ENCODE measurements around the gene BMP5.
A peak's percentile ranks its signal among the peaks of the same experiment; 100 is the strongest.
"Not testable (repeated sequence)": the region's sequence is repeated elsewhere in the genome, so short reads cannot be mapped to it uniquely, and the experiment has no call there.

The BMP5 gene

DNA sequence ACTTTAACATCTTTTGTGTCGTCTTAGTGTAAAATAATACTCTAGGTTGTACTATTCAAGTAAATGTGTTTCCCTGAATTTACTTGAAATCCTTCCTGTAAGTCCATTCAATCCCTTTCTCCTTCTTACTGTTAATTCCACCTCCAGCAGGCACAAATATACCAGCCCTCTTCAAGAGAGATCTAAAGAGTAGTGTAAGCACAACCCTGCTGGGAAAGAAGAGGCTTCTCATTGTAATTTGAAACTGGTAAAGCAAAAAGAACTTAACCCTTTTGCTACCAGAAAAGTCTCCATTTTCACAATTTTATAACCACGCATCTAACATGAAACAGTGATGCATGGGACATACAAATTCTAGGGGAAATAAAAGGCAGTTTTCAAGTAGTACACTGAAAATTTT, at the start of gene BMP5:
BMP5 (minus strand) TSS at position 191 of the 400 bp plus-strand sequence. CDS start 725 bp downstream, outside the sequence.
- no peak for DNase-seq (ENCODE audit: low read depth)

DNA sequence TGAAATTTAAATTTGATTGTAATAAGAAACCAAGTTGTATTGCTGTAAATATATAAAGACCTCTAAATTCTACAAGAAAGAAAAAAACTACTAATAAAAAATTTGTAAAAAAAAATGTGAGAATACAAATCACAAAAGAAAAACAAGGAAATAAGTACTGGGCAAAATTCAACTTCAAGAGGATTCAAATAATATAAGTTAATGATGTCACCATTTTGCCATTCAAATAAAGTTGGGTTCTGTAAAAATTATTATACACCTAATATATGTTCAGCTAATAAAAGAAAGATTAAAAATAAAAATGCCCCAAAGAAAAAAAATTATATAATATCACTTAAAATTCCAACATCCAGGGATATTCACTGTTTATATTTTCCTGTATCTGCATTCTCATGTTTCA, 47.0 kb upstream of the BMP5 start:
- DNase-seq (ENCODE audit: low read depth): no peak

DNA sequence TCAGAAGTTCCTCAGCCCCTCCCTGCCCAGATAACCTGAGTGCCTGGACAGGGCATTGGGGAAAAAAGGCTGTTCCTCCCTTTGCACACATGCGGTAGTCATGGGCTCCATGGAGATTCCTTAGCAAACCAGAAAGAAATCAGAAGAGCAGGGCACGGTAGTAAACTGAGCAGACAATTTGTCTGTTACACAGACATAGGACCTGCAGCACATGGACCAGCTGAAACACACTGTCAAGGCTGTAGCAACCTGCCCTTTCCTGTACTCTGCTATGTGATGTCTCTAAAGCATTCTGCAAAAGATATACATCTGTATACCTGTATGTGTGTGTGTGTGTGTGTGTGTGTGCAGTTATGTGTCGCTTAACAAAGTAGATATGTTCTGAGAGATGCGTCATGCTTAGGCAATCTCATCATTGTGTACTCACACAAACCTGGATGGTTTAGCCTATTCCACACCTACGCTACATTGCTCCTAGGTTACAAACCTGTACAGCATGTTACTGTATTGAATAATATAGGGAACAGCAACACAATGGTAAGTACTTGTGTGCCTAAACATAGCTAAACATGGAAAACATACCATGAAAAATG, 44.4 kb upstream of the BMP5 start:
- no peak for DNase-seq (ENCODE audit: low read depth)

DNA sequence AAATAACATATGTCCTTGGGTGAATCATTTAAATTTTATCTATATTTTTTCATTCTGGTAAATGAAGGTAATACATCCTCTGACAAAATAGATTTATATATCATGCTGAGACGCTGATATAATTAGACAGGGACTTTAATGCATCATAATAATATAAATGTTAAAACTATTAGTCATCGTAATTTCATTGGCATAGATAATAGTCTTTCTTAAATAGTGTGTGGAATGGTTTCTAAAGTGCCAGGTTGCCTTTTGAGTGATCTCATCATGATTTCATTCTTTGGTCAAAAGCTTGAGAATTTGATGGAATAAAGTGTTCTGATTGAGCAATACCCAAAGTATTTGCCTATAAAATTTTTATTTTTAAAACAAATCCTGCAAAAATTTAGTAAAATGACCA, 43.2 kb upstream of the BMP5 start:
- DNase-seq (ENCODE audit: low read depth): no peak

DNA sequence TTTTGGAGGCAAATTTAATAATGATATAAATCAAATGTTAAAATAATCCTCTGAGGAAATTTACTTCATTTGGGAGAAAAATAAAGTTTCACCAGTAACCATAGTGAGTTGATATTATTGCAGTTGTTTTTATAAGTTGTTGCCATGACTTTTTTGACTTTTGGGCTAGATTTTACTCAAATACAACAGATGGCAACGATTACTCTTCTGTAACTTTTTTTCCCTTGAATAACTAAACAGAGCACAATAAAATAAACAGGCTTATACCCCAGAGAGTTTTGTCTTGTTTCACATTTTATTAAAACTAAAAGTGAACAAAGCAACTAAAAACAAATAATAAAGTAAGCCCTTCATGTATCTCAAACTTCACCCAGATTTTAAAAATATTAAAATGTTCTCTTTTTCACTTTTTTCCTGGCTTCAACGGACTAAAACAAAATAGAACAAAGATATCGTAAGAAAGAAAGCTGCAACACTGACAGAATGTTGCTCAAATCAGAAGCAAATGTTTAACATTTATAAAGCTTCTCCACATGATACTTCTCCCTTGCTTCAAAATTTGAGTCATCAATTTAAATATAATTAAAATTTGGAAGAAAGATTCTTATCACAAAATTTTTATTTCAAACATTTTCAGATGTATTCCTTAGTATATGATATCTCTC, 42.5 kb upstream of the BMP5 start:
- no peak for DNase-seq (ENCODE audit: low read depth)

DNA sequence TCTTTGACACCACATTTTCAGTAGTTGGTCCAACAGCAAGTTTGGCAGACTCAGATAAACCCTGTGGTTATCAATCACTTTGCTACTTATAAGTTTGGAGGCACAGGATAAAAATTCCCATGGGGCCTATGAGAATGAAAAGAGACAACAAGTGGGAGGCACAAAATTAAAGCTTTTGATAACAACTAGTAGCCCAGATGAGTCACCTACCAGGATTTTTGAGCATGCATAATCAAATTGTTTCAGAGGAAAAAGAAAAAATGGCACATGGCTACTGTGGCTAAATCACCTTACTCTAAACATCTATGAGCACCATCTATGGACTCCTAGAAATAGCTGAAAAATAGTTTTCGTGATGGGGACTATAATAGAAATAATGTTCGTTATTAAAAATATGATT, 40.8 kb upstream of the BMP5 start:
- DNase-seq (ENCODE audit: low read depth): no peak

DNA sequence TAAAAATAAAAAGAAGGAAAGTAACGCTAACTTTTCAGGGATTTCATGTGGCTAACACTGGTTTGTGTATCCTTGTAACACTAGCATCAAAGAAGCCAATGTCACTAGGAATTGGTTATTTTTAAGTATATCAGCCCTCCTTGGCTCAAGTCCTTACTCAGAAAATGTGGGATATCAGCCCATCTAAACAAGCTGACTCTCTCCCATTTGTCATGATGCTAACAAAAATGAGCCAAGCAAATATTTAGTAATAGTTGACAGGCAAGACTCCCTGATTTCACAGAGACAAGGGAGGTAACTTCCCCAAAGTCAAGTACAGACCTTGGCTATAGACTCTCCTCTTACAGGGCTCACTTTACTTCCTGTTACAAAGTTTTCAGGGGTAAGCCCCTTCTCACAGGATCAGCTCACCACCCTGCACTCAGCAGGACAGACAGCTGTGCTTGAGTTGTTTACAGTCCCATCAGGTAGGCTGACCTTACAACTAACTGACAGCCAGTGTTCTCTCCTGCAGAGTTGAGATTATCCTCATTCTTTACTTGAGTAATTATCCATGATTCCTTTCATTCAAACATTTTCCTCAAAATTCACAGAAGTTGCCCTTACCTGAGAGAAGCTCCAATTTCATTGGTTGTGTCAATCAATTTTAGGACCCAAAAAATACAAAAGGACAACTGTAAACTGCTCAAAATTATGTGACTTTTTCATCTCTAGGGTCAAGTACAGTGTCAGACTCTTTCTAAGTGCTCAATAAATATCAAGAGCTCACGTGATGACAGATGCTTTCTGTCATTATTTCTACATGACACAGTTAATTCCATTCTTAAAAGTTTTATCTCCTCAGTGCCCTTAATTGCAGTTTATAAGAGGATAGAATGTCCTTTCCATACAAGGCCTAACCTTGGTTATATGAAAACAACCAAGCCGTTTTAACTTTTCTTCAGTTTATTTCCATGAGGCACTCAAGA, 38.1 kb upstream of the BMP5 start:
- DNase-seq (ENCODE audit: low read depth): no peak

DNA sequence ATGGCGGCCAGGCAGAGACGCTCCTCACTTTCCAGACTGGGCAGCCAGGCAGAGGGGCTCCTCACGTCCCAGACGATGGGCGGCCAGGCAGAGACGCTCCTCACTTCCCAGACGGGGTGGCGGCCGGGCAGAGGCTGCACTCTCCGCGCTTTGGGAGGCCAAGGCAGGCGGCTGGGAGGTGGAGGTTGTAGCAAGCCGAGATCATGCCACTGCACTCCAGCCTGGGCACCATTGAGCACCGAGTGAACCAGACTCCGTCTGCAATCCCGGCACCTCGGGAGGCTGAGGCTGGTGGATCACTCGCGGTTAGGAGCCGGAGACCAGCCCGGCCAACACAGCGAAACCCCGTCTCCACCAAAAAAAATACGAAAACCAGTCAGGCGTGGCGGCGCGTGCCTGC, 35.1 kb upstream of the BMP5 start:
- DNase-seq (ENCODE audit: low read depth): not testable (repeated sequence)

DNA sequence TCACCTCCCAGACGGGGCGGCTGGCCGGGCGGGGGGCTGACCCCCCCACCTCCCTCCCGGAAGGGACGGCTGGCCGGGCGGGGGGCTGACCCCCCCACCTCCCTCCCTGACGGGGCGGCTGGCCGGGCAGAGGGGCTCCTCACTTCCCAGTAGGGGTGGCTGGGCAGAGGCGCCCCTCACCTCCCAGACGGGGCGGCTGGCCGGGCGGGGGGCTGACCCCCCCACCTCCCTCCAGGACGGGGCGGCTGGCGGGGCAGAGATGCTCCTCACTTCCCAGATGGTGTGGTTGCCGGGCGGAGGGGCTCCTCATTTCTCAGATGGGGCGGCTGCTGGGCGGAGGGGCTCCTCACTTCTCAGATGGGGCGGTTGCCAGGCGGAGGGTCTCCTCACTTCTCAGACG, 34.5 kb upstream of the BMP5 start:
- not testable (repeated sequence) for DNase-seq (ENCODE audit: low read depth)

DNA sequence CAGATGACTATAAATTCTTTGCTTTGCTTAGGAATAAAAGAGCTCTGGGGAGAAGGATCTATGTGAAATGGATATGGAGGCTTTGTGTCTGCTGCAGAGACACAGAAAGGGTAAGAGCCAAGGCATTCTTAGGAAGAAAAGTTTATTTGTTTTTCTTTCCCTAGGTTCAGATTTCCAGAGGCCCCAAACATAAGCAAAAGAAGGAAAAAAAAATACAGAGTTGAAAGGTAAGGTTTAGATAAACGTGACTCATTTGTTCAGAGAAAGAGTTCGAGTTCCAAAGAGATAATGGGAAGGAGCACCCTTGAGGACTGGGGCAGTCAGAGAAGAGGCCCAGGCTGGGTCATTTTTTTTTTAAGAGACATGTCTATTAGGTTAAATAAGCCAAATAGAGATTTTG, 27.4 kb upstream of the BMP5 start:
- DNase-seq (ENCODE audit: low read depth): no peak

DNA sequence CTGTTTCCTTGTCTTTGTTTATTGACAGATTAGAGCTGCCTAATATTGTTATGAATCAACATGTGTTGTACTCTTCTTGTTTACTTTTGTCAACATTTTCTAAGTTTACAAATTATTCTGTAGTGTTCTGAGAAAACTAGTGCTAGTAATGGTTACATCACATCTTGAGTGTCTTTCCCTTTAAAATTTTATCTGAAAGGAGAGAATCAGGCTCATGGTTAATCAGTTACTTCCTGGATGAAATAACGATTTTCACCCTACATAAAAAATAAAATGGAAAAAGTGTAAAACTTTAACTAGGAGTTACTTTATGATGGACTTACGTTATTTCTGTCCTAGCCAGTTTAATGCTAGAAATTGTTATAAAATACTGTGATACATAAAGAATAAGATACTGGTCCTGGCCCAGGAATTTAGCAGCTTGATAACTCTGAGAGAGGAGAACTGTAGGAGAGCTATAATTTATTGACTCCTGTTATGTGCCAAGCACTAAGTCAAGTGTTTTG, 26.4 kb upstream of the BMP5 start:
- DNase-seq (ENCODE audit: low read depth): no peak

DNA sequence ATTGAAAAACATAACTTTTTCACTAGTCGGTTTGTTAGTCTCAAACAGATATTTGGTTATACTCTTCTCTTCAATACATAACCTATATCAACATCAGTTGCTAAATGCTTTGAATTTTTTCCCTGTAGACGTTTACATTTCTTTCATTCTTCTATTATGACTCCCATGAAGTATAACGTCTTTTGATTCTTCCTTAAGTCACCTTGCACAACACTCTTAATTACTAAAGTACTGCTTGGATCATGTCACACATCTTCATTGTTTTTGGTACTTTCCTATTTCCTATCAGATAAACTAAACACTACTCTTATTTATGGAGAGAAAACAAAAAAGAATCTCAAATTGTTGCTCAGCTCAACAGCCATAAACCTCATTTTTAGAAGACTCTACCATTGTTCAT, 23.0 kb upstream of the BMP5 start:
- DNase-seq (ENCODE audit: low read depth): no peak

DNA sequence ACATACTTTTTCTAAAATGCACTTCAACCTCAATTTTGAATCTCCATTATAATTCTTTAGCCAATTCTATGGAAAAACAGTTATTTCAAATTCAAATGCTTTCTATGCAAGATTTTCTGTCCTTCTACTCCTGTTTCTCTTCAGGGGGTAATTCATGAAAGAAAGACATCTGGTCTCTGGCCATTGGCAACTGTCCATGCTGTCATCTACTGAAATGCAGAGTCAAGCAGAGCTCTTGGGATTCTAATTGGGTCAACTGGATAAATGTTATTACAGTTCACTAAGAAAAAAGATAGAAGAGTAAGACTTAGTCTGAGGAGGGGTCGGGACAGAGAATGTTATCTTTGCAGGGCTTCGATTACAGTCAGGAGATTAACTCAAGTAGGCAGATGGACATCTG, 22.0 kb upstream of the BMP5 start:
- DNase-seq (ENCODE audit: low read depth): no peak

DNA sequence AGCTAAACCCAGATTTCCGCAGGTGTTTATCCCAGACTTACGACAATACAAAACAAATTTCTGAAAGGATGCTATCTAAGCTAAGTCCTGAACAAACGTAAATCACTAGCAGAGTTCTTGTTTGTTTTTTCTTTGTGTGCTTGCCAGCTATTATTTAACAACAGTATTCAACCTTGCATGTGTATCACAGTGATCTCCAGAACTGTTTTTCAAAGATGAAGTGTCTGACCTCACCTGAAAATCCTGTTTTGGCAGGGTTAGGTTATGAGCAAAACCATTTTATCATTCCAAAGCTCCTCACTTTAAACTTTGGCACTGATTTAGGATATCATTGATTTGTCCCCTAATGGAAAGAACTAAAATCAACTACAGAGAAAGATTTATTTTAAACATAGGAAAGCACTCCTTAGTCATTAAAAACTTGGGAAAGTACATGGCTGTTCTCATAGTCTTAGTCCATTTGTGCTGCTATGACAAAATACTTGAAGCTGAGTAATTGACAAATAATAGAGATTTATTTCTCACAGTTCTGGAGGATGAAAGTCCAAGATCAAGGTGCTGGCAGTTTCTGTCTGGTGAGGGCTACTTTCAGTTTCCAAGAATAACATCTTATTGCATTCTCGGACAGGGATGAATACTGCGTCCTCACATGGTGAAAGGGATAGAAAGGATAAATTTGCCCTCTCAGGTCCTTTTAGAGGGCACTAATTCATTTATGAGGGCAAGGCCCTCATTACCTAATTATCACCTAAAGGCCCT, 20.8 kb upstream of the BMP5 start:
- DNase-seq (ENCODE audit: low read depth): no peak

DNA sequence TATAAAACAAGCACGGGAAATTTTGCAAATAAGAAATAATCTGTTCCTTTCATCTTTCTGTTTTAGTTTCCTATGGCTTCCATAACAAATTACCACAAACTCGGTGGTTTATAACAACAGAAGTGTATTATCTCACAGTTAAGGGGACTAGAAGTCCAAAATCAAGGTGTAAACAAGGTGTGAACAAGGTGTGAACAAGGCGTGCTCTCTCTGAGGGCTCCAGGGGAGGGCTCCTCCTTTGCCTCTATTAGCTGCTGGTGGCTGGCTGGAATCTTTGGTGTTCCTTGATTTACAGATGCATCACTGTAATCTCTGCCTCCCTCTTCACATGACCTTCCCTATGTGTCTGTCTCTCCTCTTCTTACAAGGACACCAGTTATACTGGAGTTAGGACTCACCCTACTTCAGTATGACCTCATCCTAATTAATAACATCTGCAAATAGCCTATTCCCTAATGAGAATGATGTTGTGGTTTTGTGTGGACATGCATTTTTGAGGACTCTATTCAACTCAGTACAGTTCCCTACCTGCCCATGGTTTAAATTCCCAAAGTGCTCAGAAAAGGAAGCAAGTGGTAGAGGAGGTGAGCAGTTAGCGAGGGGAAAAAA, 17.5 kb upstream of the BMP5 start:
- no peak for DNase-seq (ENCODE audit: low read depth)

DNA sequence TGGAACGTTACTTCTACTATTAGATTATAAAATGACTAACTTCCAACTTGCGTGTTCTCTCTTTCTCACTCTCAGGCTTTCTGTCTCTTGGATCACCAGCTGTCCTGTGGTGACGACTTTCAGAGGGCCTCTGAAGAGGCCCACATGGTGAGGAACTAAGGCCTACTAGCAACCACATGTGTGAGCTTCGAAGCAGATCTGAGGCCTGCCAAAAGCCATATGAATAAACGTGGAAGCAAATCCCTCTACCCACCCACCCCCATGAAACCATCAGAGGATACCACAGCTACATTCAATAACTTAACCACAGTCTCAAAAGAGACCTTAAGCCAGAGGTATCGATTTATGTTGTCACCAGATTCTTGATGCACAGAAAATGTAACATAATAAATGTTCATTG, 13.5 kb upstream of the BMP5 start:
- no peak for DNase-seq (ENCODE audit: low read depth)

DNA sequence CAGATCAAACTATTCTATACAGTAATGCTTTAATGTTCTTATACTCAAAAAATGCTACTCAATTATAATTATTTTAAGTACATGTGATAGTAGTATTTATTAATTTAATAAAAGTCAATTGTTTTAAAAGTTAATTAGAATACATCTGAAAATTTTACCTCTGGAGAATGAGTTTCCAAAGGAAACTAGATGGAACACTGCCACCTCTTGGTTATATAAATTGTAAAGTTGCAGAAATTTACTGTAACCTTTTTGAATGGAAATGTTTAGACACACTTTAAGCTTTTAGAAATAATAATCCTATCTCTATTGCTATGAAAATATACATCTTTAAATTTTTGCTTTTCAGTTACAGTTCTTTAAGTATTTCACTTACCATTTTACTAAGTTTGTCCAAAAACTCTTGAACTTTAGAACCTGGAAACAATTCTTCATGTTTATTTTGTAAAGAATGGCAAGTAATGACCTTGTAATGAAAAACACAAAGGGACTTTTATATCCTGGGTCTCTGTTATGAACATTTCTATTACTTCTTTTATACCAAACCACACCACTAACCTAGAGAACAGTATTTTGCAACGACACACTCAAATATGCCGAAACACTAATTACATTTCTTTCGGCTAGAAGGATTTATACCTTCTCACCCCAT, 10.9 kb upstream of the BMP5 start:
- no peak for DNase-seq (ENCODE audit: low read depth)

DNA sequence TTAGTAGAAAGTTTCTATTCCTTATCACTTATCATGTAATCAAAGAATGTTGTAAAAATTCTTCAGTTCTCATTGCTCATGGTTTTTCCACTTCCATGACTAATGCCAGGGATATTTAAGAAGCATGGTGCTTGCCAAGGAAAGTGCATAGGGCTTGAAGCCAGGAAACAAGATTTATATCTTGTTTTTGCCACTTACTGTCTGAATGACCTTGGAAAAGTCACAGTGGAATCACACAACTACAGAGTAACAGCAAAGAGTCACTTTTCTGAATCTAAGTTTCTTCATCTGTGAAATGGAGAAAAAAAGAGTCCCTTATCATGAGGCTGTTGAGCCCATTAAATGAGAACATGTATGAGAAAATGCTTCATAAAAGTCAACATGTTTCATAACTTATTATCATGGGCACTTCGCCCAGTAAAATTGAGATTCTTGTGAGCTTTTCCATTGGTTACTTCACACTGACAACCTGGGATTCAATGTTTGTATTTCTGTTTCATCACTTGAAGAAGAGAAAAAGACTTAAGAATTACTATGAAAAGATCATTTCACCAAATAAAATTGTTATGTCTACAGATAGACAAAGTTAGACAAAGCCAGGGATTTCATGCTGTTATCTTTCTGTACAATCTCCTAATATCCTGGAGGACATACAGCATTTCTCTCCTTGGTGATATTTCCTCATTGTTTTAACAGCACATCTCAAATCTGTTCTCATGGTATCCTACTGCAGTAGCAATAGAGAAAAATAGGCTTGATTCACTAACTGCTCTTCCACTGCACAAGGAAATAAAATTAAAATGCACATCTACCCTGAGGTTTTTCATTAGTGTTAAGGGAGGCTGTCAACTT, 7.6 kb upstream of the BMP5 start:
- DNase-seq (ENCODE audit: low read depth): peak; percentile 47

DNA sequence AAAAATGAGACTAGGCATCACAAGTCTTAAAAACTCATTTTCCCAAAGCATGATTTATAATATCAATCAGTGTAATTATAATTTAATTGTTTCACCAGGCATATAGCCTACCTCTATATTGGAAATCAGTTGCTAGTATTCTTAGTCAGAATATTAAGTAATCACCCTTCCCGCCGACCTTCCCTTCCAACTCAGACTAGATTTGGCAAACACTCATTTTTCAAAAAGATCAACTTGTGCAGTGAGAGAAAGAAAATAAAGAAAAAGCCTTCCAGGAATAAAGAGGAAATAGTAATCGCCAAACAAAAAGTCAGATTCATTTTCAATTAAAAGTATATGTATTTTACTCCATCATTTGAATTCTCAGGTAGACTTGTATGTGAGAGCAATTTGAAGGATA, 1.9 kb upstream of the BMP5 start:
- no peak for DNase-seq (ENCODE audit: low read depth)

DNA sequence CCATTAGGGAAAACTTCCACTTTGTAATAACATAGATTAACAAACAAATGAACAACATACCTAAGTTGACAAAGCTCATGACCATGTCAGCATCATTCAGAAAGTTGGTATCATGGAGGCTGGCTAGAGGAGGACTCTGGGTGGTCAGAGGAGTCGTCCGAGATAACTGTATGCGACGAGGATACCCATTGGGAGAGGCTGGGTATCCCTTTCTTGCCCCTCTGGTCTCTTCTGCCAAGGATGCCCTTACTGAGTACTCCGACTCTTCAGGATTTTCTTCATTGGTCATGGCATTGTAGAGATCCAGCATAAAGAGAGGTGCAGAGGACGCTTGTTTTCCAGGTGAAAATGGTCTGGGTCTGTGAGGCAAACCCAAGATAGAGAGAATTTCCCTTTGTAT, 1.1 kb downstream of the BMP5 start:
- no peak for DNase-seq (ENCODE audit: low read depth)

Data from HS-27A (cell line).